ENCODE data around the gene PRKAR1A.
A peak's percentile ranks its signal among the peaks of the same experiment; 100 is the strongest.
"Not testable (repeated sequence)": the region's sequence is repeated elsewhere in the genome, so short reads cannot be mapped to it uniquely, and the experiment has no call there.

The PRKAR1A gene

DNA sequence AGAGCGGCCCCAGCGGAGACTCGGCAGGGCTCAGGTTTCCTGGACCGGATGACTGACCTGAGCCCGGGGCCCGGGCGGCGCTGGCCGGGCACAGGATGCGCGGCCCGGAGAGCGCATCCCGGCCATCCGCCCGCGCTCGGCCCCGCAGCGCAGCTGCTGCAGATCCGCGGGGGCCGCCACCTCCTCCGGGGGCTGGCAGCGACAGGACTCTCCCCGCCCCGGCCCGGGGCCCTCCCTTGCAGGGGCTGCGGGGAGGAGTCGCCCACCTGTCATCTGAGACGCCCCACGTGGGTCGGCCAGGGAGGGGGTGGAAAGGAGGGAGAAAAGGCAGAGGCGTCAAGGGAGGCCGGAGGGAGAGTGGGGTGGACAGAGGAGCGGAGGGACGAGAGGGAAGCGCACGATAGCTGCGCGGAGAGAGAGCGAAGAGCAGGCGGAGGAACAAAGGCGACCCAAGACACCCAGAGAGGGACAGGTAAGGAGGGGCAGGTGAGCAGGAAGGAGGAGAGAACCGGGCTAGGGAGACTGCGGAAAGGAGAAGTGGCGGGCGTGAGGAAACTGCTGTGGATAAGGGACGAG lies 471 bp upstream of the PRKAR1A start:
- peak; percentile 74 for DNase-seq (ENCODE audit: low read depth)

DNA sequence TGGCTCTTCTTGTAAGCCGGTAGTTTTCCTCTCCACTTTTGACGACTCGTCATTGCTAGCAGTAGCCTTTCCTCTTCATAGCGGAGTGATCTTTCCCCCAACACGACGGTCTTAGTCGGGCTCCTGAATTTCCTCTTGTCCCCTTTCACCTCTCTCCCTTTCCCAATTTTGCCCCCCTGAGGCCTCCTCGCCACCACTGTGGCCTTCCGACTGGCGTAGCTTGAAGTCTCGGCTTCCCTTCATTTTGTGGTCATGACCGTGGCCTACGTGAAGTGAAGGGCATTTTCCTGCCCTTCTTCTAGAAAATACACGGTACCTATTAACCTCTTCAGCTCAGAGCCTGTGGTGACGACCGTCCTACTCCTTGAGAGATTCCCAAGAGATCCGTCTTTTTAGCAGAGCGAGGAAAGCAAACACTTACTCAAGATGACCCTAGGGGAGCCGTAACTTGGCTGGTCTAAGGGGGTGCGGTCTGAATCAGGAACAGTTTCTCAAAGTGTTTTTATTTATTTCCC lies 787 bp downstream of the PRKAR1A start:
- DNase-seq (ENCODE audit: low read depth): peak; percentile 56

DNA sequence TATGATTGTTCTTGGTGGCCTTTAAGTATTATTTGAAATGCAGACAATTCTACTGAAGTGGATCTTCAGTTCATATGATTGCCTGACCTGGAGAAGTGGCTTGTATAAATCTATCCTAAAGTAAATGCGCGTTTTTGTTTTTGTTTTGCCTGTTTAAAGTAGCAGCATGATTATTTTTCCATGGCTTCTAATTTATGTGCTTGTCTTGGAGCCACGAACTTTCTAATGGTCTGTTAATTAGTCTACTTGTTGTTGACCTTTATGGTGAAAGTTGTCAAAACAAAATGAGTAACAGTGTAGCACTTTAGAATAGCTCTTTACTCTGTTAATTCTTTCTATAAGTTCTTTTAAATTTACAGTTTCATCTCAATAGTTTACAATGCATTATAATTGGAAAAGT lies 1.7 kb downstream of the PRKAR1A start:
- no peak for DNase-seq (ENCODE audit: low read depth)

DNA sequence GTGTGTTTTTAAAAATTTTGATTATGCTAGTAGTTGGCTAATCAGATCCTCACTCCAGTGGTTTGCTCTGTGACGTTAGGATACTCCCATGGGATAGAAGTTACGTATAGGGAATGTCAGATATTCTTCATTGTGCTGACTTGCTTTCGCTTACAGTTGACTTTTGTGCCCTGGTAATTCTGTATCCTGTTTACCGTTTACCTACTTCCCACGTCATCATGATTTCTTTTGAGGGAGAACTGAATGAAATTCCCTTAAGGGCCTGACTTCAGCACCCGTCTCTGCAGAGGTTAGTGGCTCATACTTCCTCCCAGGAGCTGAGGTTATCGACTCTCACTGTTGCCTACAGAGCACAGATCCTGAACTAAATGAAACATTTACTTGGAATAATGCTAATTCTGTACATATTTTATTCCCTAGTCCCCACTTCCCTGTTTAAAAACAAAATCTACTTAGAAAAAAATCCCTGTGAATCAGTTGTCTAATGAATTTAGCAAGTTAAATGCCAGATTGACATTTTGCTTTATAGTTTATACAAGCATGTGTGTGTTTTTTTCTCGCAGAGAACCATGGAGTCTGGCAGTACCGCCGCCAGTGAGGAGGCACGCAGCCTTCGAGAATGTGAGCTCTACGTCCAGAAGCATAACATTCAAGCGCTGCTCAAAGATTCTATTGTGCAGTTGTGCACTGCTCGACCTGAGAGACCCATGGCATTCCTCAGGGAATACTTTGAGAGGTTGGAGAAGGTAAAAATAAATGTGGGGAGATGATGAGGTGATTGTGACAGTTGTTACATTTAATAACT lies 2.8 kb downstream of the PRKAR1A start:
- peak; percentile 29 for DNase-seq (ENCODE audit: low read depth)

DNA sequence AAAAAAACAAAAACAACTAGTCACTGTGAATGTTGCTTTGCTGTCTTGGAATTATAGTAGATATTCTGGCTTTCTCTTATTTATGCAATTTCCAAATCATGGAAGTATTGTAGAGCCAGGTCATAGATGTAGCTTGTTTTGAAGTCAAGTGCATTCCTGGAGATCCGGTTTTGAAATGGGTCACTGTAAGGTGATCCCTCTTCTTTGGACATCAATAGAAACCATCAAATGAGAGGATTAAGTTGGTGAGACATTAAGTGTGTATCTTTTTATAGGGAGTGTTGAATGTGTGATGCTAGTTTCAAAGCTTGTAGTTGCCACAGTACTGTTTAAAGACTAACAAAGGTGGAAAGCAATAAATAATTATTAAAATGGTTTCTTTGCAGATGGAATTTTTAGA lies 4.5 kb downstream of the PRKAR1A start:
- no peak for DNase-seq (ENCODE audit: low read depth)

DNA sequence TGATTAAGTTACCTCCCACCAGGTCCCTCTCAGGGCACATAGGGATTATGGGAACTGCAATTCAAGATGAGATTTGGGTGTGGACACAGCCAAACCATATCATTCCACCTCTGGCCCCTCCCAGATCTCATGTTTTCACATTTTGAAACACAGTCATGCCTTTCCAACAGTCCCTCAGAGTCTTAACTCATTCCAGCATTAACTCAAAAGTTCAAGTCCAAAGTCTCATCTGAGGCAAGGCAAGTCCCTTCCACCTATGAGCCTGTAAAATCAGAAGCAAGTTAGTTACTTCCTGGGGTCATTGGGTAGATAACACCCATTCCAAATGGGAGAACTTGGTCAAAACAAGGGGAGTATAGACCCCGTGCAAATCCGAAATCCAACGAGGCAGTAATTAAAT lies 5.4 kb downstream of the PRKAR1A start:
- not testable (repeated sequence) for DNase-seq (ENCODE audit: low read depth)

DNA sequence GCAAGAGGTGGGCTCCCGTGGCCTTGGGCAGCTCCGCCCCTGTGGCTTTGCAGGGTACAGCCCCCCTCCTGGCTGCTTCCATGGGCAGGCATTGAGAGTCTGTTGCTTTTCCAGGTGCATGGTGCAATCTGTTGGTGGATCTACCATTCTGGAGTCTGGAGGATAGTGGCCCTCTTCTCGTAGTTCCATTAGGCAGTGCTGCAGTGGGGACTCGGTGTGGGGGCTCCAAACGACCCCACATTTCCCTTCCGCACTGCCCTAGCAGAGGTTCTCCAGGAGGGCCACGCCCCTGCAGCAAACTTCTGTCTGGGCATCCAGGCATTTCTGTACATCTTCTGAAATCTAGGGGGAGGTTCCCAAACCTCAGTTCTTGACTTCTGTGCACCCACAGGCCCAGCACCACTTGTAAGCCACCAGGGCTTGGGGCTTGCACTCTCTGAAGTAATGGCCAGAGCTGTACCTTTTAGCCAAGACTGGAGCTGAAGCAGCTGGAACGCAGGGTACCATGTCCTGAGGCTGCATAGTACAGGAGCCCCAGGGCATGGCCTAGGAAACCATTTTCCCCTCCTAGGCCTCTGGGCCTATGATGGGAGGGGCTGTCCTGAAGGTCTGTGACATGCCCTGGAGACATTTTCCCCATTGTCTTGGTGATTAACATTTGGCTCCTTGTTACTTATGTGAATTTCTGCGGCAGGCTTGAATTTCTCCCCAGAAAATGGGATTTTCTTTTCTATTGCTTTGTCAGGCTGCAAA lies 6.0 kb downstream of the PRKAR1A start:
- DNase-seq (ENCODE audit: low read depth): no peak

DNA sequence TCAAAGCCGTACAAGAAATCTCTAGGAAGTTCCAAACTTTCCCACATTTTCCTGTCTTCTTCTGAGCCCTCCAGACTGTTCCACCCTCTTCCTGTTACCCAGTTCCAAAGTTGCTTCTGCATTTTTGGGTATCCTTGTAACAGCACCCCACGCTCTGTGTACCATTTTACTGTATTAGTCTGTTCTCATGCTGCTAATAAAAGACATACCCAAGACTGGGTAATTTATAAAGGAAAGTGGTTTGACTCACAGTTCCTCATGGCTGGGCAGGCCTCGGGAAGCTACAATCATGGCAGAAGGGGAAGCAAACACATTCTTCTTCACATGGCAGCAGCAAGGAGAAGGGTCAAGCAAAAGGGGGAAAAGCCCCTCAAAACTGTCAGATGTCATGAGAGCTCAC lies 6.8 kb downstream of the PRKAR1A start:
- DNase-seq (ENCODE audit: low read depth): not testable (repeated sequence)

DNA sequence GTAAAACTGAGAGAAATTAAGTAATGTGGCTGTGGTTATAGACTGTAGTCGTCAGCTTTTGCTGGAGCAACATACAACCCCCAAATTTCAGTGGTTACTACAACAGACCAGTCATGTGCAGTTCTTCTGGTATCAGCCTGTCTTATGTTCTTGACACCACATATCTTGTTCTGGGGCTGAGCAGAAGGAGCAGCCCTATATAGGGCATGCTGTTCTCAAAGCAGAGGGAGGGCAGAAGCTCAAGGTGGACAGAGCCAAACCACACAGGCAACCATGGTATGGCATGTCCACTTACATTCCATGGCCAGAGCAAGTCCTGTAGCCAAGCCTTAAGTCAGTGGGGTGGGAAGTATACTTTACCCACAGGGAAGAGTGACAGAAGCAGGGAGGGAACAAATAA lies 7.7 kb downstream of the PRKAR1A start:
- DNase-seq (ENCODE audit: low read depth): peak; percentile 11

DNA sequence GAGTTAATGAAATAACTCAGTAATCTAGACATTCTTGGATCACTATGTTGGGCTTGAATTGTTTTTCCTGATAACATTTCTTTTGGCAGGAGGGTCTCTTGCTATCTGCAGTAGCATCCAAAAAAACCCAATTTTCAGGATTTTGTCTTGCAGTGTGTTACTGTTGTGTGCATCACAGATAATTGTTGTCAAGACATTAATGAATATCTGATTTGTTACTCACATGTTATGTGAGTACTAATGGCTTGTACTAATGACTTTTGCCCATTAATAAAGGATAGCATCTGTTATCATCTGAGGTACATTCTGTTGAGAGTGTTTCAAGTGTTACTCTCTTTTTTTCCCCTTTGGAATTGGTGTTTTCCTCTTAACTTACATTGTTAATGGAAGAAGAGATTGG lies 10.0 kb downstream of the PRKAR1A start:
- DNase-seq (ENCODE audit: low read depth): no peak

DNA sequence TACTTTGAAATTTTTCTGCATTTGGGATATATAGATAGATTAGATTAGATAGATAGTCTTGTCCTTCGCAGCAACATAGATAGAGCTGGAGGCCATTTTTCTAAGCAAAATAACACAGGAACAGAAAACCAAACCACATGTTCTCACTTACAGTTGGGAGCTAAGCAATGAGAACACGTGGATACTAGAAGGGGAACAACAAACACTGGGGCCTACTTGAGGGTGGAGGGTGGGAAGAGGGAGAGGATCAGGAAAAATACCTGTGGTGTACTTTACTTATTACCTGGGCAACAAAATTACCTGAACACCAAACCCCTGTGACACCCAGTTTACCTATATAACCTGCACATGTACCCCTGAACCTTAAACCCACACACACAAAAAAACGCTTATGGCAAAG lies 14.3 kb downstream of the PRKAR1A start:
- DNase-seq (ENCODE audit: low read depth): no peak

DNA sequence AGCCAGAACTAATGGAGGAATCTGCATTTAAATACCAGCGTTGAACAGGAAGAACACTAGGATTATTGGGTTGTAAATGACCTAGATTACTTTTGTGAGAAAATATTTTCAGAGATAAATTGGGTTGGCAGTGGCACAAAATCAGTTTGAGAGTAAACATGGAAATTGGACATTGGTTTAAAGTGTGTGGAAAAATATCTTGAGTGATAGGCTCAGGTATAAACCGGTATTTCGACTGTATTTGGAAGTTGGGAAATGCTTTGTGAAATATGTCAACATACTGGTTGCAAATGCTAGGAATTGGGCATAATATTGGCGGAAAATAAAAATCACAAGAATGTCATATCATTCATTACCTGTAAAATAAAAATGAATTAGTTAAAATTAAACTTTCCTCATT lies 15.1 kb downstream of the PRKAR1A start:
- DNase-seq (ENCODE audit: low read depth): no peak

DNA sequence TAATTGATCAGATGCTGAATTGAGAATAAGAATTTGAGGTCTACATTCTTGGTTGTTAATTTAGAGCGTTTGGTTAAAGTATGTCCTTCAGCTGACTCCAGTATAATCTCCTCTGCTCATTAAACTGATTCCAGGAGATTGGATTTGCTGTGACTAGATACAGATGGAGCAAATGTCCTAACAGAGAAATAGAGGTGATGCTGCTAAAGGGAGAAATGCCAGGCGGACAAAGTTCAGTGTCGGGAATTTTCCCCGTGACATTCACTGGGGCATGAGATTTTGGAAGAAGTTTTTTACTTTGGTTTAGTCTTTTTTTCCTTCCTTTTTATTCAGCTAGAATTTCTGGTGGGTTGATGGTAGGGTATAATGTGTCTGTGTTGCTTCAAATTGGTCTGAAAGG lies 19.0 kb downstream of the PRKAR1A start:
- DNase-seq (ENCODE audit: low read depth): no peak

DNA sequence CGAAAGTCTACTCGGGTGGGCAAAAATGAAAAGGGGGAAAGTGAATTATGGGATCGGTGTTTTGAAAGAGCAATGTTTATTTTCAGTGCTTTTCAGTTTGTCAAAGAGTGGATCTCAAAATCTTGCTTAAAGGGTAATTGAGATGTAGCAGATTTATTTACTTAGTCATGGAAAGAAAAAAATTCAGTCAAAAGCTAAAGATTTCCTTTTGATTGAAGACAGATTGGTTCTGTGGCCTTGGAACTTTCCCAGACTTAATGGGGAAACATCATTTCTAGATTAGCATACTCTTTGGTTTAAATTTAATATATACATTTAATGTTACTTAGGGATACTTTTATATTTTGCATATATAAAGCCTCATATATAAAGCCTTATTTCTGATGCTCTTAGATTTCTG lies 20.6 kb downstream of the PRKAR1A start:
- DNase-seq (ENCODE audit: low read depth): no peak

DNA sequence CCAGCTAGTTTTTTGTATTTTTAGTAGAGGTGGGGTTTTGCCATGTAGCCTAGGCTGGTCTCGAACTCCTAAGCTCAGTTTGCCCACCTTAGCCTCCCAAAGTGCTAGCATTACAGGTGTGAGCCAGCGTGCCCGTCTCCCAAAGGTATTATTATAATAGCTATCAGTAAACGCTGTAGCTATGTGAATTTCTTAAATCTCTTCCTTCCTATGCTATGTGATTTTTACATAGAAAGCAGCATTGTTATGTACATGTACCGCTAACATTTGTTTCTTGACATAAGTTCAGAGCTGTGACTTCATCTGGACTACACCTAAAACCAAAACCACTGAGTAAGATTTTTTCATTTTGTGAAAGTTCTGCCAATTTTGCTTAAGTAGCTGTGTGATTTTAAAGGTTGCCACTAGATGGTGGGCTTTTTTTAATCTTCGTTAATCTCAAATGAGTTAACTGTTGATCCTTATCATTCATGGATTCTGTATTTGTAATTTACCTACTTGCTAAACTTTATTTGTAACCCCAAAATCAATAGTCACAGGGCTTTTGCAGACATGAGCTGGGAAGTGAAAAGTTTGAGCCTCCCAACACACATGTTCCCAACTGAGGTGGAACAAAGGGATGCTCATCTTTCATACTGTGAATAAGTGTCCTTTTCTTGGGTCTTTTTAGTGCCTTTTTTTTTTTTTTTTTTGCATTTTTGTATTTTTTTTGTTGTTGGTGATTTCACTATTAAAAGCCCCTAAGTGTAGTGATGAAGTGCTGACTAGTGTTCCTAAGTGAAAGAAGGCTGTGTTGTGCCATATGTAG lies 21.9 kb downstream of the PRKAR1A start:
- DNase-seq (ENCODE audit: low read depth): peak; percentile 53

DNA sequence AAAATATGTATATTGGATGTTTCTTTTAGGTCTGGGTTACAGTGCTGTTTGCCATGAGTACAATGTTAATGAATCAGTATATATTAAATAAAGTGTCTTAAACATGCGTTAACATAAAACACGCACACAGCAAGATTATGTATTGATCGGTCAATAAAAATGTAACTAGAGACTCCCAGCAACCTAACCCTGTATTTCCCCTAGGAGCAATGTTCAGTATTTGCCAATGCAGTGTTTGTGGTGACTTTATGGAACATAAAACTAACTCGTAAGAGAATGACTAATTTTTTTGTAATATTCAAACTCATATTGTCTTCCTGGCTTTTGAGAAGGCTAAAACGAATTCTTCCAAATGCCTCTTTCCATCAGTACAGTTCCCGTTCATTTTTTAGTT lies 22.5 kb downstream of the PRKAR1A start:
- DNase-seq (ENCODE audit: low read depth): no peak

DNA sequence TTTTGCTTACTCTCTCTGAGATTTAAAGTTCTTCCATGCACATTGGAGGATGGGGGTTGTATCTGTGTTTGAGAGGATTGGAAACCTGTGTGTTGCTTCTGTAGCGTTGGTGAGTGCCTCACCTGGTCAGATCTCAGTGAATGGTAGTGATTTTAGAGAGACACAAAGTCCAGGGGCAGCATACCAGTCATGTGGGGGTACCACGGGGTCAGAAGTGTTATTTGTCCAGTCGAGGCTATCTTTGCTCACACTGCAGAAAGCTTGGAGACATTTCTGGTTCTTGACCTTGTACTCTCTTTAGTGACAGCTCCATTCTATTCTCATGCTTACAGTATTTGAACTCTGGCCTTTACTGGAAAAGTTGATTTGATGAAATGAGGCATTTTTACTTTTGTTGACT lies 23.7 kb downstream of the PRKAR1A start:
- DNase-seq (ENCODE audit: low read depth): no peak

DNA sequence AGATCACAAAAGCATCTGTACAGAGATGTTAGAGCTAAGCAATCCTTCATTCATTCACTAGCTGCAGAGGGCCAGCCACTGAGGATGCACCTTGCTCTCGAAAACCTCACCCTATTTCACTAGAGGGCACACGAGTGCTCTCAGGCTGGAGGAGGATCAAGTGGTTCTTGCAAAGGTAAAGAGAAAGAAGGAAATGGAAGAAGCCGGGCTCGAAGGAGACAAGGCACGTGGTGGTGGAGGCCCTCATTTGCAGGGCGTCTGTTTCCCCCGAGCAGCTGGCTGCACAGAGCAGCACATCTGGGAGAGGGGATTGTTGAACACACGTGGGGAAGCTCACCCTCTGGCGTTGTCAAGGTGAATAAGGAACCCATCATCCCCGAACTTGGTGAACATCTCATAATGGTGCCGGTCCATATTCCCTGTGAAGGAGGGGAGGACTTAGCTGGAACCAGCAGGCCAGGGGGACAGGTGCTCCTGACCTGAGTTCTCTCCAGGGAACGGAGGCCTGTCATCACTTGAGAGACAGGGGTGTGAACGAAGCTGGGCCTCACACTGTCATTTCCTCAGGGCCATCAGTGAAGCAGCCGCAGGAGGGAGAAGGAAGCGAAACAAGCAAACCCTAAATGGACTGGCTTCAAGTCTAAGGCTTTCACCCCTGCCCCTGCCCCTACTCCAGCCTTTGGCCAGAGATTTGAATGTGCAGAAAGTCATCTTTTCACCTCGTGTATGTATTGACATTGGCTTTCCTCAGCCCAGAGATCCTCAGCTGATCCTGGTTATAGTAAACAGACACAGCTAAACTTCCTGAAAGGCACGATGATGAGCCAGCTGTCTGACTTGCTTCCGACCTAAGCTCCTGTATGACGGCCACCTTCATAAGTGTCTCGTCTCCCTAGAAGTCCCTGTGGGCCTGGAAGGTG lies 27.6 kb downstream of the PRKAR1A start:
- peak; percentile 39 for DNase-seq (ENCODE audit: low read depth)

DNA sequence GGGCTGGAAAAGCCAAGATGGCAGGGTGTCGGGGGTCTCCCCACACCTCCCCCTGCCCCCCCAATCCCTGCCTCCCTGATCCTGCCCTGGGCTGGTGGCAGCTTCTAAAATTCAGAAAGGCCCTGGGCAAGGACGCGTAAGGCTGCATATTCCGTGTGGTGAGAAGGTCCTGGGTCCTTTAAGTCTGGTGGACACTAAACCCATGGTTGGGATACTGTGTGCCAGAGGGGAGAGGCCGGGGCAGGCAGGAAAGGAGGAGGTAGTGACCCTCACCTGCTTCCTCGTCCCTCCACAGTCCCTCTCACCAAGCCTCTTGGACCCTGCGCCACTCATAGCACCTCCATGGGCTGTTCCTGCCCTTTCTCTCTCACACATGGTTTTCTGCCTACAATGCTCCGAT lies 28.8 kb downstream of the PRKAR1A start:
- no peak for DNase-seq (ENCODE audit: low read depth)

DNA sequence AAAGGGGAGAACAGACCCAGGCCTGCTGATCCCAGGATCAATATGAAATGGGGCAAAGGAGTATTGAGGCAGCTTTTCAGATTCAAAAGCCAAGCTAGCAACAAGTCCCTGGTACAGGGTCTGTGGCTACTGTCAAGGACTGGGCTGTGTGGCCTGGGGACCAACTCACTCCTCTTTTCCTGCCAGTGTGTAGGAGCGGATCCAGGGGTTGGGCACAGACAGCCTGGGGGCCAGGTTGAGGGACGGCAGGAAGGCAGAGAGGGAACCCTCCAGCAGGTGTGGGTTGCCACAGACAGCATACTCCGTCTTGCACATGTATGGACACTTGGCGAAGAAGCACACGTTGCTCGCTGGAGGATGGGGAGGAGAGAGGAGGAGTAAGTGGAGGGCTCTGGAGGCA lies 29.6 kb downstream of the PRKAR1A start:
- DNase-seq (ENCODE audit: low read depth): no peak

Data from EH (cell line).